Epithelial cell of proximal tubule (primary cell): ENCODE results near the gene RAI1. TPM values are rescaled to one million over a fixed set of nuclear protein-coding genes. Genes with fewer than 3 reads are reported as not detected.
A peak's percentile ranks its signal among the peaks of the same experiment; 100 is the strongest.

Experiments
- DNase-seq: peaks from one replicate; pipeline ENCODE4 v3.0.0-alpha.2; 2011; ENCODE audit warnings: low read depth
- H3K4me3 ChIP-seq: 2 replicates; pipeline ENCODE4 v1.5.1; 2011; ENCODE audit warnings: low read depth, mild to moderate bottlenecking, low read length
- CTCF ChIP-seq: conservative IDR thresholded peaks from 2 replicates; pipeline ENCODE4 v1.5.1; 2012; ENCODE audit warnings: low read depth, mild to moderate bottlenecking, low read length
- total RNA-seq: library from RNA; depleted of rRNA; stranded (reverse); fragments of >200 nt; gene quantifications from 2 replicates; pipeline ENCODE4 v1.2.3, GENCODE V29; 2015

The RAI1 gene
- total RNA-seq, 1 donor from 2014 or later: 13.7 TPM

GRCh38 chr17:17819561-17819995 lies 138.3 kb downstream of the RAI1 start:
- no peak overlapping the region for H3K4me3 ChIP-seq
- DNase-seq: peak; percentile 52
- TF ChIP-seq CTCF: no peak

GRCh38 chr17:17820046-17820445 lies 138.8 kb downstream of the RAI1 start:
- H3K4me3 ChIP-seq: no peak overlapping the region
- DNase-seq: no peak
- TF ChIP-seq CTCF: no peak

GRCh38 chr17:17820463-17821158 lies 139.4 kb downstream of the RAI1 start:
- DNase-seq: no peak
- no peak overlapping the region for H3K4me3 ChIP-seq
- TF ChIP-seq CTCF: no peak

GRCh38 chr17:17822189-17822588 lies 140.9 kb downstream of the RAI1 start:
- TF ChIP-seq CTCF: no peak
- no peak for DNase-seq
- H3K4me3 ChIP-seq: peak overlapping the region; percentile 43

- H3K4me3 ChIP-seq: peak overlapping the region; percentile 43
- DNase-seq: no peak
- TF ChIP-seq CTCF: no peak
Measured at GRCh38 chr17:17822616-17823015, 141.4 kb downstream of the RAI1 start.

- no peak for TF ChIP-seq CTCF
- DNase-seq: no peak
- H3K4me3 ChIP-seq: peak overlapping the region; percentile 43
Measured at GRCh38 chr17:17823433-17824118, 142.3 kb downstream of the RAI1 start.
